ENCODE measurements around the gene PI4K2A. TPM values are rescaled to one million over a fixed set of nuclear protein-coding genes. Genes with fewer than 3 reads are reported as not detected.

Gene PI4K2A
- total RNA-seq, 1 donor from 2014 or later: 22.1 TPM

GRCh38 chr10:97607095-97607636 is 33.3 kb upstream of the PI4K2A start:
- no peak for TF ChIP-seq CTCF (IDR thresholded peaks at IDR 0.05)
- Mint-ChIP-seq H3K4me1 (ENCODE audit: unreplicated experiment) (peaks cover 15% of the 10 kb centered on the region), H3K4me3 (ENCODE audit: unreplicated experiment) (no peak overlapping the region), H3K9me3 (ENCODE audit: unreplicated experiment) (no peaks in the 10 kb centered on the region), H3K27ac (ENCODE audit: unreplicated experiment) (no peak overlapping the region), H3K36me3 (ENCODE audit: unreplicated experiment) (no peaks in the 10 kb centered on the region), H3K27me3 (ENCODE audit: unreplicated experiment) (no peaks in the 10 kb centered on the region)
- no peak for DNase-seq (ENCODE audit: extremely low spot score, unreplicated experiment)

- no peak for DNase-seq (ENCODE audit: extremely low spot score, unreplicated experiment)
- Mint-ChIP-seq H3K4me3 (ENCODE audit: unreplicated experiment) (no peak overlapping the region), H3K27ac (ENCODE audit: unreplicated experiment) (no peak overlapping the region), H3K4me1 (ENCODE audit: unreplicated experiment) (peaks cover 14% of the 10 kb centered on the region), H3K9me3 (ENCODE audit: unreplicated experiment) (no peaks in the 10 kb centered on the region), H3K36me3 (ENCODE audit: unreplicated experiment) (no peaks in the 10 kb centered on the region), H3K27me3 (ENCODE audit: unreplicated experiment) (no peaks in the 10 kb centered on the region)
- no peak for TF ChIP-seq CTCF (IDR thresholded peaks at IDR 0.05)
These were observed 31.4 kb upstream of the PI4K2A start for GRCh38 chr10:97608991-97609561.

GRCh38 chr10:97611473-97611872 is 29.0 kb upstream of the PI4K2A start:
- H3K27me3 Mint-ChIP-seq (ENCODE audit: unreplicated experiment): no peaks in the 10 kb centered on the region
- H3K36me3 Mint-ChIP-seq (ENCODE audit: unreplicated experiment): peaks cover 5% of the 10 kb centered on the region
- H3K27ac Mint-ChIP-seq (ENCODE audit: unreplicated experiment): no peak overlapping the region
- no peak overlapping the region for H3K4me3 Mint-ChIP-seq (ENCODE audit: unreplicated experiment)
- no peak for TF ChIP-seq CTCF (IDR thresholded peaks at IDR 0.05)
- peaks cover 14% of the 10 kb centered on the region for H3K4me1 Mint-ChIP-seq (ENCODE audit: unreplicated experiment)
- no peaks in the 10 kb centered on the region for H3K9me3 Mint-ChIP-seq (ENCODE audit: unreplicated experiment)
- no peak for DNase-seq (ENCODE audit: extremely low spot score, unreplicated experiment)

GRCh38 chr10:97612386-97612785 is 28.1 kb upstream of the PI4K2A start:
- H3K27me3 Mint-ChIP-seq (ENCODE audit: unreplicated experiment): no peaks in the 10 kb centered on the region
- H3K27ac Mint-ChIP-seq (ENCODE audit: unreplicated experiment): no peak overlapping the region
- no peak for DNase-seq (ENCODE audit: extremely low spot score, unreplicated experiment)
- peak; percentile 63 for TF ChIP-seq CTCF (IDR thresholded peaks at IDR 0.05)
- peaks cover 13% of the 10 kb centered on the region for H3K36me3 Mint-ChIP-seq (ENCODE audit: unreplicated experiment)
- peaks cover 14% of the 10 kb centered on the region for H3K4me1 Mint-ChIP-seq (ENCODE audit: unreplicated experiment)
- no peaks in the 10 kb centered on the region for H3K9me3 Mint-ChIP-seq (ENCODE audit: unreplicated experiment)
- H3K4me3 Mint-ChIP-seq (ENCODE audit: unreplicated experiment): no peak overlapping the region

GRCh38 chr10:97618285-97618684 is 22.2 kb upstream of the PI4K2A start:
- H3K27me3 Mint-ChIP-seq (ENCODE audit: unreplicated experiment): no peaks in the 10 kb centered on the region

More at GRCh38 chr10:97618285-97618684, 22.2 kb upstream of the PI4K2A start:
- peaks cover 13% of the 10 kb centered on the region for H3K36me3 Mint-ChIP-seq (ENCODE audit: unreplicated experiment)
- no peak for DNase-seq (ENCODE audit: extremely low spot score, unreplicated experiment)
- H3K9me3 Mint-ChIP-seq (ENCODE audit: unreplicated experiment): no peaks in the 10 kb centered on the region
- no peaks in the 10 kb centered on the region for H3K4me1 Mint-ChIP-seq (ENCODE audit: unreplicated experiment)
- no peak for TF ChIP-seq CTCF (IDR thresholded peaks at IDR 0.05)
- no peak overlapping the region for H3K4me3 Mint-ChIP-seq (ENCODE audit: unreplicated experiment)
- H3K27ac Mint-ChIP-seq (ENCODE audit: unreplicated experiment): no peak overlapping the region

Data from osteocyte (in vitro differentiated cells).